Ishikawa (cell line): ENCODE results near the gene EIF2S1.

Experiments used
- CEBPB ChIP-seq: IDR thresholded peaks from 2 replicates; pipeline ENCODE4 v1.6.1; 2012
- CREB1 ChIP-seq: IDR thresholded peaks from 2 replicates; pipeline ENCODE4 v1.6.1; 2012; ENCODE audit warnings: low read depth
- EGR1 ChIP-seq: IDR thresholded peaks from 2 replicates; pipeline ENCODE4 v1.6.1; 2012
- EP300 ChIP-seq: IDR thresholded peaks from 2 replicates; pipeline ENCODE4 v1.6.1; 2012; ENCODE audit warnings: borderline replicate concordance
- FOXM1 ChIP-seq: IDR thresholded peaks from 2 replicates; pipeline ENCODE4 v1.6.1; 2012; ENCODE audit warnings: low read depth, borderline replicate concordance
- MAX ChIP-seq: IDR thresholded peaks from 2 replicates; pipeline ENCODE4 v1.6.1; 2012
- NFIC ChIP-seq: IDR thresholded peaks from 2 replicates; pipeline ENCODE4 v1.6.1; 2012
- RAD21 ChIP-seq: IDR thresholded peaks from 2 replicates; pipeline ENCODE4 v1.6.1; 2012; ENCODE audit warnings: low read depth
- TAF1 ChIP-seq: IDR thresholded peaks from 2 replicates; pipeline ENCODE4 v1.6.1; 2012; ENCODE audit warnings: low read depth, mild to moderate bottlenecking
- TCF12 ChIP-seq: IDR thresholded peaks from 2 replicates; pipeline ENCODE4 v1.6.1; 2012; ENCODE audit warnings: low read depth
- TEAD4 ChIP-seq: IDR thresholded peaks from 2 replicates; pipeline ENCODE4 v1.6.1; 2012
- USF1 ChIP-seq: IDR thresholded peaks from 2 replicates; pipeline ENCODE4 v1.6.1; 2012
- YY1 ChIP-seq: IDR thresholded peaks from 2 replicates; pipeline ENCODE4 v1.6.1; 2012; ENCODE audit warnings: low read depth
- ZBTB7A ChIP-seq: IDR thresholded peaks from 2 replicates; pipeline ENCODE4 v1.6.1; 2012; ENCODE audit warnings: low read depth
- TF ChIP-seq, protein P1 (sequence below): IDR thresholded peaks from 2 replicates; pipeline ENCODE4 v1.6.1; 2012; ENCODE audit warnings: low read depth, mild to moderate bottlenecking

EIF2S1 gene

GRCh38 chr14:67365476-67365875, 5.3 kb downstream of the EIF2S1 start:
- TF ChIP-seq YY1, result no peak

- TF ChIP-seq TEAD4 (no peak), EGR1 (no peak), YY1 (no peak), ZBTB7A (no peak)
Observed at GRCh38 chr14:67370830-67371229, 10.7 kb downstream of the EIF2S1 start.

- TF ChIP-seq TEAD4, result no peak
- no peak for TF ChIP-seq CEBPB
- TF ChIP-seq RAD21, result no peak
- no peak for TF ChIP-seq USF1
- TF ChIP-seq ZBTB7A, result no peak
- TF ChIP-seq TAF1, result no peak
- no peak for TF ChIP-seq EGR1
- TF ChIP-seq YY1, result no peak
- no peak for TF ChIP-seq EP300
- TF ChIP-seq MAX, result no peak
- TF ChIP-seq FOXM1, result no peak
- TF ChIP-seq CREB1, result no peak
Observed at GRCh38 chr14:67371247-67372148, 11.4 kb downstream of the EIF2S1 start.

GRCh38 chr14:67372833-67373232, 12.7 kb downstream of the EIF2S1 start:
- TF ChIP-seq EP300, result no peak
- TF ChIP-seq RAD21, result no peak
- no peak for TF ChIP-seq TAF1
- TF ChIP-seq CEBPB, result no peak
- TF ChIP-seq, protein P1, sequence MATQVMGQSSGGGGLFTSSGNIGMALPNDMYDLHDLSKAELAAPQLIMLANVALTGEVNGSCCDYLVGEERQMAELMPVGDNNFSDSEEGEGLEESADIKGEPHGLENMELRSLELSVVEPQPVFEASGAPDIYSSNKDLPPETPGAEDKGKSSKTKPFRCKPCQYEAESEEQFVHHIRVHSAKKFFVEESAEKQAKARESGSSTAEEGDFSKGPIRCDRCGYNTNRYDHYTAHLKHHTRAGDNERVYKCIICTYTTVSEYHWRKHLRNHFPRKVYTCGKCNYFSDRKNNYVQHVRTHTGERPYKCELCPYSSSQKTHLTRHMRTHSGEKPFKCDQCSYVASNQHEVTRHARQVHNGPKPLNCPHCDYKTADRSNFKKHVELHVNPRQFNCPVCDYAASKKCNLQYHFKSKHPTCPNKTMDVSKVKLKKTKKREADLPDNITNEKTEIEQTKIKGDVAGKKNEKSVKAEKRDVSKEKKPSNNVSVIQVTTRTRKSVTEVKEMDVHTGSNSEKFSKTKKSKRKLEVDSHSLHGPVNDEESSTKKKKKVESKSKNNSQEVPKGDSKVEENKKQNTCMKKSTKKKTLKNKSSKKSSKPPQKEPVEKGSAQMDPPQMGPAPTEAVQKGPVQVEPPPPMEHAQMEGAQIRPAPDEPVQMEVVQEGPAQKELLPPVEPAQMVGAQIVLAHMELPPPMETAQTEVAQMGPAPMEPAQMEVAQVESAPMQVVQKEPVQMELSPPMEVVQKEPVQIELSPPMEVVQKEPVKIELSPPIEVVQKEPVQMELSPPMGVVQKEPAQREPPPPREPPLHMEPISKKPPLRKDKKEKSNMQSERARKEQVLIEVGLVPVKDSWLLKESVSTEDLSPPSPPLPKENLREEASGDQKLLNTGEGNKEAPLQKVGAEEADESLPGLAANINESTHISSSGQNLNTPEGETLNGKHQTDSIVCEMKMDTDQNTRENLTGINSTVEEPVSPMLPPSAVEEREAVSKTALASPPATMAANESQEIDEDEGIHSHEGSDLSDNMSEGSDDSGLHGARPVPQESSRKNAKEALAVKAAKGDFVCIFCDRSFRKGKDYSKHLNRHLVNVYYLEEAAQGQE, result no peak
- TF ChIP-seq USF1, result no peak
- TF ChIP-seq MAX, result no peak
- TF ChIP-seq YY1, result no peak
- no peak for TF ChIP-seq ZBTB7A
- TF ChIP-seq TCF12, result no peak
- no peak for TF ChIP-seq CREB1
- TF ChIP-seq EGR1, result no peak
- no peak for TF ChIP-seq TEAD4
- no peak for TF ChIP-seq NFIC
- TF ChIP-seq FOXM1, result no peak

DNA sequence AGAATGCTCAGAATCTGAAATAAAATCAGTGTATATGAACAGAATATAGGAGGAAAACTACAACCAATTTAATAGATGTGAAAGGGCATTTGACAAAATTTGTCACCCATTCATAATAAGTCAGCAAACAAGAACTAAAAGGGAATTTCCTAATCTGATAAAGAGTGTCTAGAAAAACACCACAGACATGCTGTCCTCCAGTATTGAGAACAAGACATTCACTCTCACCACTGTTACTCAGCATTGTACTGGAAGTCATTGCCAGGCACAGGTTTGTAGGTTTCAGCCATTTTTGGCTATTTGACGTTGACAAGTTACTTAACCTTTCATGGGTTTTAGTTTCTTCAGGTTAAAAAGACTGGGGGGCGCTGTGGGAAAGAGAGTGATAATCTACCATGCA, 13.2 kb downstream of the EIF2S1 start:
- TF ChIP-seq RAD21 (no peak), ZBTB7A (no peak), TCF12 (no peak), FOXM1 (no peak), NFIC (no peak), MAX (no peak), EGR1 (no peak), CEBPB (no peak), EP300 (no peak), YY1 (no peak), TEAD4 (no peak), TAF1 (no peak), USF1 (no peak), CREB1 (no peak)
- TF ChIP-seq, protein P1, result no peak

GRCh38 chr14:67377916-67378315, 17.8 kb downstream of the EIF2S1 start:
- TF ChIP-seq CEBPB (no peak), NFIC (no peak), CREB1 (no peak), TEAD4 (no peak), ZBTB7A (no peak), EP300 (no peak), MAX (no peak), FOXM1 (no peak), EGR1 (no peak), USF1 (no peak), RAD21 (no peak)
